K562 (cell line): Measurements from ENCODE around the gene NCCRP1. TPM values are rescaled to one million over a fixed set of nuclear protein-coding genes. Genes with fewer than 3 reads are reported as not detected.
A peak's percentile ranks its signal among the peaks of the same experiment; 100 is the strongest.

Experiments
- ATAC-seq: fragments of 200-7000 bp; cut with Tn5 transposase; 3 replicates; pipeline ENCODE4 v1.9.1; 2020; ENCODE audit warnings: moderate library complexity
- BruUV-seq: library from RNA; stranded (reverse); fragments of 400-500 nt; replicated peaks from 2 replicates; lab custom pipeline; 2021; lab: Mats Ljungman, UMichigan
- CTCF ChIA-PET: fragments of 300-600 bp; formaldehyde crosslinking; extraction: SDS; loops from one replicate; lab custom pipeline; 2021; ENCODE audit warnings: low intra/inter-chr PET ratio; lab: Yijun Ruan, JAX
- POLR2A ChIA-PET: fragments of 300-600, 350-650 bp; sonication (Branson Sonifier 250); formaldehyde crosslinking; extraction: SDS; loops from one replicate; lab custom pipeline; 2021; ENCODE audit warnings: antibody characterized with exemption, inconsistent platforms; lab: Yijun Ruan, JAX
- DNase-seq, 4 experiments: peaks; one replicate each; pipeline versions ENCODE4 v3.0.0 to v3.0.0-alpha.2; 2011 to 2018; ENCODE audit warnings: low spot score in 3 of 4, mixed read lengths in 3 of 4; ENCODE audit errors: extremely low read depth in 1 of 4
- FAIRE-seq: peaks from 2 replicates; lab custom pipeline; 2011; peaks lifted over from hg19 to GRCh38; lab: Jason Lieb, UNC
- H2AFZ ChIP-seq: 2 replicates; pipeline ENCODE4 v1.6.0; 2011; ENCODE audit warnings: low read depth, low read length, control low read depth, inconsistent platforms
- H3K27ac ChIP-seq: fragments of 200-600 bp; 3 replicates; pipeline ENCODE4 v1.8.0; 2011; ENCODE audit warnings: low read depth, mild to moderate bottlenecking, control low read depth, inconsistent platforms, low read length, moderate library complexity, mixed read lengths; ENCODE audit errors: extremely low read depth
- H3K27me3 ChIP-seq, 2 experiments: fragments of 300-600 bp in 1 of 2; 2 replicates in 1 of 2; 3 replicates in 1 of 2; pipeline versions ENCODE4 v1.6.0 to v1.8.0; 2011; ENCODE audit warnings: inconsistent platforms in 2 of 2, low read length in 2 of 2, mild to moderate bottlenecking in 1 of 2, mixed read lengths in 1 of 2, moderate library complexity in 1 of 2; ENCODE audit not compliant: control insufficient read depth in 2 of 2, insufficient read depth in 2 of 2
- H3K36me3 ChIP-seq: fragments of 300-600 bp; 3 replicates; pipeline ENCODE4 v1.8.0; 2011; ENCODE audit warnings: mild to moderate bottlenecking, low read length, inconsistent platforms; ENCODE audit not compliant: control insufficient read depth, insufficient read depth
- H3K4me1 ChIP-seq, 2 experiments: fragments of 200-600 bp in 1 of 2; replicated peaks in 1 of 2; 2 replicates in 1 of 2; 3 replicates in 1 of 2; pipeline versions ENCODE4 v1.5.1 to v1.8.0; 2011; ENCODE audit warnings: inconsistent platforms in 2 of 2, low read length in 2 of 2, mild to moderate bottlenecking in 1 of 2, mixed read lengths in 1 of 2, moderate library complexity in 1 of 2; ENCODE audit not compliant: control insufficient read depth in 2 of 2, insufficient read depth in 2 of 2
- H3K4me2 ChIP-seq: 2 replicates; pipeline ENCODE4 v1.6.1; 2011; ENCODE audit warnings: low read length, control low read depth, inconsistent platforms, mixed read lengths; ENCODE audit not compliant: insufficient read depth
- H3K4me3 ChIP-seq: fragments of 200-600 bp; sonication (generic), shearing (Covaris generic); 2 replicates; pipeline ENCODE4 v1.5.1; 2016; ENCODE audit warnings: control low read depth, inconsistent platforms
- H3K79me2 ChIP-seq: fragments of 200-600 bp; 3 replicates; pipeline ENCODE4 v1.8.0; 2011; ENCODE audit warnings: low read length, inconsistent platforms; ENCODE audit not compliant: control insufficient read depth, insufficient read depth
- H3K9ac ChIP-seq, 2 experiments: 2 replicates each; pipeline versions ENCODE4 v1.6.0 to v1.6.1; 2011; ENCODE audit warnings: low read depth in 2 of 2, low read length in 2 of 2, control low read depth in 1 of 2, inconsistent platforms in 1 of 2, mild to moderate bottlenecking in 1 of 2, mixed read lengths in 1 of 2; ENCODE audit not compliant: insufficient read depth in 1 of 2
- H3K9me1 ChIP-seq: one replicate; pipeline ENCODE4 v1.6.0; 2011; ENCODE audit warnings: inconsistent platforms, mild to moderate bottlenecking, low read length, moderate library complexity; ENCODE audit not compliant: control insufficient read depth, insufficient read depth
- H3K9me3 ChIP-seq: replicated peaks from 2 replicates; pipeline ENCODE4 v1.5.1; 2011; ENCODE audit warnings: low read depth, low read length, inconsistent platforms; ENCODE audit not compliant: control insufficient read depth, insufficient read depth
- H4K20me1 ChIP-seq: replicated peaks from 2 replicates; pipeline ENCODE4 v1.6.1; 2011; ENCODE audit warnings: low read length, inconsistent platforms, mixed read lengths; ENCODE audit not compliant: control insufficient read depth, insufficient read depth
- BRD9 ChIP-seq: fragments of 450-650 bp; IDR thresholded peaks from 2 replicates; pipeline ENCODE4 v1.6.1; 2018; ENCODE audit warnings: low read depth; ENCODE audit not compliant: partially characterized antibody
- ETV5 ChIP-seq: sonication (generic); formaldehyde crosslinking; IDR thresholded peaks from 2 replicates; pipeline ENCODE4 v1.4.0; 2020; ENCODE audit warnings: low read depth, mild to moderate bottlenecking, missing genetic modification reagents
- HDAC8 ChIP-seq: fragments of 450-650 bp; IDR thresholded peaks from 2 replicates; pipeline ENCODE4 v1.6.1; 2016; ENCODE audit warnings: mild to moderate bottlenecking, missing genetic modification characterization, moderate library complexity, missing compliant biosample characterization
- KDM5B ChIP-seq: fragments of 200-600 bp; sonication (generic); IDR thresholded peaks from 2 replicates; pipeline ENCODE4 v1.6.1; 2012; ENCODE audit warnings: low read depth, mild to moderate bottlenecking, moderate library complexity, low read length, control low read depth, inconsistent platforms; ENCODE audit not compliant: insufficient replicate concordance
- PCBP1 ChIP-seq: fragments of 200-400 bp; formaldehyde crosslinking; IDR thresholded peaks from 2 replicates; pipeline ENCODE4 v1.6.1; 2018; ENCODE audit warnings: mild to moderate bottlenecking, low read depth, low read length; ENCODE audit not compliant: poor library complexity, severe bottlenecking
- POLR2G ChIP-seq: fragments of 200-400 bp; formaldehyde crosslinking; IDR thresholded peaks from 2 replicates; pipeline ENCODE4 v1.6.1; 2017; ENCODE audit warnings: low read depth, mild to moderate bottlenecking, antibody characterized with exemption, low read length, moderate library complexity
- ZNF133 ChIP-seq: fragments of 250-450 bp; sonication (Bioruptor Pico); IDR thresholded peaks from 2 replicates; pipeline ENCODE4 v1.4.0; 2020; ENCODE audit warnings: mild to moderate bottlenecking
- WGBS: fragments of 100-300 bp; shearing (Covaris generic); methylation state at CpG from one replicate; pipeline ENCODE4 v1.1.6; 2016; ENCODE audit warnings: low coverage, mixed read lengths; ENCODE audit not compliant: insufficient coverage; ENCODE audit errors: missing lambda C conversion rate; 5-methylcytosine and 5-hydroxymethylcytosine counted together
- in situ Hi-C: fragments of 300-500 bp; cut with MboI; formaldehyde crosslinking; loops from 4 replicates; pipeline ENCODE4 v1.15.0; 2018; ENCODE audit warnings: inconsistent platforms, mixed read lengths
- intact Hi-C: fragments of 100-400 bp; cut with micrococcal nuclease; formaldehyde crosslinking; loops from 2 replicates; pipeline ENCODE4 v1.14.2; 2022
- polyA plus RNA-seq, 8 experiments: library from polyadenylated mRNA; depleted of rRNA in 4 of 8; stranded (reverse) in 5 of 8; unstranded in 3 of 8; fragments of >200 nt; fragmentation: Nextera tagmentation in 2 of 8; fragmentation: Illumina TruSeq in 1 of 8; extraction: Ambion mirVana in 2 of 8; extraction: Trizol in 1 of 8; gene quantifications; 2 replicates each; pipeline versions ENCODE4 v1.2.1 to v1.2.3, GENCODE V29; 2011 to 2014; ENCODE audit warnings: inconsistent platforms in 1 of 8, missing spikeins in 1 of 8
- total RNA-seq, 7 experiments: library from RNA; depleted of rRNA in 6 of 7; stranded (reverse); fragments of >200 nt in 6 of 7; fragmentation: Illumina TruSeq in 2 of 7; extraction: Trizol in 2 of 7; gene quantifications; 2 replicates each; pipeline versions ENCODE4 v1.2.1 to v1.2.3, GENCODE V29; 2011 to 2021; ENCODE audit warnings: low replicate concordance in 1 of 7
- TF ChIP-seq, protein P1 (sequence below): fragments of 250-450 bp; sonication (Bioruptor Pico); IDR thresholded peaks from 2 replicates; pipeline ENCODE4 v1.4.0; 2020

The NCCRP1 gene
- total and polyA plus RNA-seq, 9 of the 15 experiments (the other 6 are each of a cell fraction or from before 2014, with no cell fraction given) = 0.05 TPM; not detected in 8

- TF ChIP-seq POLR2G (peak; percentile 9; the same call in 1 of the 2 replicates), ETV5 (CRISPR knock-in tag) (no peak)
- in situ Hi-C loops (no loop called here), intact Hi-C loops (no loop called here)
- peaks cover 19% of the 10 kb centered on the region for H4K20me1 ChIP-seq
- POLR2A ChIA-PET = interaction anchor here (0.6 to 2.4 kb wide), 4 partner anchors 10 to 200 kb away, joined by 3 to 13 read pairs (median 4); no protein-coding TSS in a partner anchor
- no peak for FAIRE-seq
- peaks cover 52% of the 10 kb centered on the region for H3K79me2 ChIP-seq
- no peak overlapping the region for H3K4me2 ChIP-seq
- CTCF ChIA-PET = no interaction called here
- peaks cover 43 to 68% of the 10 kb centered on the region in 2 experiments for H3K4me1 ChIP-seq
- DNase-seq = no peak
- peaks cover 7% of the 10 kb centered on the region for H3K9me1 ChIP-seq
- peak overlapping the region in 1 of 2 experiments; percentile 79; a peak in 2 of 4 replicates for H3K9ac ChIP-seq
- peaks cover 5% of the 10 kb centered on the region; the same call in 1 of the 3 replicates for H3K36me3 ChIP-seq
- no peak overlapping the region for H3K4me3 ChIP-seq
- BruUV-seq = no TSS peak
- H3K27ac ChIP-seq = no peak overlapping the region
- 0 out of 3 replicates have a peak, but pooled peaks have one; percentile 15 for ATAC-seq
- H3K9me3 ChIP-seq = no peaks in the 10 kb centered on the region
- no peaks in the 10 kb centered on the region for H3K27me3 ChIP-seq
- H2AFZ ChIP-seq = no peak overlapping the region
- WGBS = 54% methylated on average over 10 of the region's 11 CpGs
These were observed 41.6 kb upstream of the NCCRP1 start for GRCh38 chr19:39155114-39155700.

DNA sequence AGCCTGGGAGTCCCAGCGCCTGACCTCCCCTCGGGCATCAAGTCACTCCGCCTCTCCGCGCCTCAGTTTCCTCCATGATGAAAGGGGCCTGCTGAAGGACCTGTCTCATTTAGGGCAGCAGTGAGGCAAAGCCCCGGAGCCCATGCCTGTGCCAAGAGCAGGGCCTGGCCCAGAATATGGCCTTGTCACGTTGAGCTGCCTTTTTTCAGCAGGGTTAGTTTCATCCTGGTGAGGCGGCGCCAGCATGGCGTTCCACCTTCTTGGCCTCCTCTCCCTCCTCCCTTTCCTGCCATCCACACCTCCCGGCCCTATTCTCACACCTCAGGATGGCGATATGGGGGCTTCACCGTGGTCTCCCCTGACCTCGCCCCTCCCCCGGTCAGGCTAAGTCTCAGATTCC lies 41.0 kb upstream of the NCCRP1 start:
- no peaks in the 10 kb centered on the region for H3K9me3 ChIP-seq
- H3K36me3 ChIP-seq = peaks cover 5% of the 10 kb centered on the region; the same call in 1 of the 3 replicates
- TF ChIP-seq BRD9 (no peak), KDM5B (no peak), PCBP1 (no peak), POLR2G (no peak), HDAC8 (no peak), ZNF133 (CRISPR knock-in tag) (no peak)
- TF ChIP-seq, protein P1, sequence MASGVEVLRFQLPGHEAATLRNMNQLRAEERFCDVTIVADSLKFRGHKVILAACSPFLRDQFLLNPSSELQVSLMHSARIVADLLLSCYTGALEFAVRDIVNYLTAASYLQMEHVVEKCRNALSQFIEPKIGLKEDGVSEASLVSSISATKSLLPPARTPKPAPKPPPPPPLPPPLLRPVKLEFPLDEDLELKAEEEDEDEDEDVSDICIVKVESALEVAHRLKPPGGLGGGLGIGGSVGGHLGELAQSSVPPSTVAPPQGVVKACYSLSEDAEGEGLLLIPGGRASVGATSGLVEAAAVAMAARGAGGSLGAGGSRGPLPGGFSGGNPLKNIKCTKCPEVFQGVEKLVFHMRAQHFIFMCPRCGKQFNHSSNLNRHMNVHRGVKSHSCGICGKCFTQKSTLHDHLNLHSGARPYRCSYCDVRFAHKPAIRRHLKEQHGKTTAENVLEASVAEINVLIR (CRISPR knock-in tag) = no peak
- ATAC-seq = no peak
- intact Hi-C loops = no loop called here
- 82% methylated on average over 15 of the region's 15 CpGs for WGBS
- ChIA-PET CTCF (no interaction called here), POLR2A (interaction anchor here (0.6 to 2.4 kb wide), 4 partner anchors 11 to 200 kb away, joined by 3 to 13 read pairs (median 4); no protein-coding TSS in a partner anchor)
- DNase-seq = no peak
- no peak overlapping the region for H3K27ac ChIP-seq
- peaks cover 19% of the 10 kb centered on the region for H4K20me1 ChIP-seq
- H3K9ac ChIP-seq = peak overlapping the region in 1 of 2 experiments; percentile 79; a peak in 2 of 4 replicates
- BruUV-seq = no TSS peak
- peaks cover 7% of the 10 kb centered on the region for H3K9me1 ChIP-seq
- H3K27me3 ChIP-seq = no peaks in the 10 kb centered on the region
- no peak overlapping the region for H3K4me3 ChIP-seq
- in situ Hi-C loops = no loop called here
- H2AFZ ChIP-seq = no peak overlapping the region
- H3K4me1 ChIP-seq = peaks cover 41 to 63% of the 10 kb centered on the region in 2 experiments
- H3K4me2 ChIP-seq = no peak overlapping the region
- peaks cover 56% of the 10 kb centered on the region for H3K79me2 ChIP-seq
- no peak for FAIRE-seq
